ENCODE data around the gene DMKN. TPM values are rescaled to one million over a fixed set of nuclear protein-coding genes. Genes with fewer than 3 reads are reported as not detected.

The DMKN gene
- total and polyA plus RNA-seq, 2 donors, result 10.7 to 17.5 TPM

DNA sequence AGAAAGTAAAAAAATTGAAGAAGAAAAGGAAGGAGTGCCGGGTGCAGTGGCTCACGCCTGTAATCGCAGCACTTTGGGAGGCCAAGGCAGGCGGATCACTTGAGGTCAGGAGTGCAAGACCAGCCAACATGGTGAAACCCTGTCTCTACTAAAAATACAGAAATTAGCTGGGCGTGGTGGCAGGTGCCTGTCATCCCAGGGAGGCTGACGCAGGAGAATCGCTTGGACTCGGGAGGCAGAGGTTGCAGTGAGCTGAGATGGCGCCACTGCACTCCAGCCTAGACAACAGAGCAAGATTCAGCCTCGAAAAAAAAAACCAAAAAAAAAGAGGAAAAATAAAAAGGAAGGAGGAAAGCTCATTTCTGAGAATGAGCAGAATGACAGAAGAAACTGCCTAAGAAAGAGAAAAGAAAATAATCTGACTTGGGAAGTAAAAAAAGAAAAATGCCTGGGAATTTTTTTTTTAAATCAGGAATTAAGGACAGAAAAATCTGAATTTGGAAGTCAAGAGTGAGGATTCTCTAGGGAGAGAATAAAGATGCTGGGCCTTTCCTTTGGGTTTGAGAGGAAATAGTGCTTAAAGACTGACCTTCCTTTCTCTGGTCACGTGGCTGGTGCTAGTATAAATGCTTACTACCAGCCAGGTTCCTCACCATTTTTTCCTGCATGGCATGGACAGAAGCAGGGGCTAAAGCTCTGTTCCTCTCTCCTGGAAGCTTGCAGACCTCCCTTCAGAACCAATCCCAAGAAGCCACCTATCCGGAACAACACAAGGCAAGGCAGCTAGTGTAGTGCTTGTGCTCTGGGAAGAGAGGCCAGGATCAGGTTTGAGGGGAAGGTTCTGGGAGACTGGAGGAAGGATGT lies 65.6 kb downstream of the DMKN start, which contains the start of gene FFAR2:
FFAR2 (plus strand) TSS at position 652 of the 864 bp plus-strand sequence. CDS start 1,458 bp downstream, outside the sequence.
- WGBS, result 91% methylated on average over 12 of the region's 12 CpGs
- Histone ChIP-seq H3K4me3 (ENCODE audit: low read depth, low read length) (no peak within 1 kb of the TSS), H3K4me1 (ENCODE audit: insufficient read depth) (no peaks in the 10 kb centered on the region), H3K27ac (ENCODE audit: low read depth) (no peak within 1 kb of the TSS), H3K36me3 (ENCODE audit: insufficient read depth) (no peaks in the 10 kb centered on the region)
- DNase-seq (ENCODE audit: extremely low spot score), result no peak

Other genes with a start within 250 kb of the DMKN start
- gene USF2, start 244.7 kb downstream of the DMKN start, total RNA-seq, result 27.4 TPM
- gene USF2, start 244.7 kb downstream of the DMKN start, polyA plus RNA-seq, result 142 TPM
- gene HAMP, start 231.1 kb downstream of the DMKN start, total RNA-seq, result not detected
- gene HAMP, start 231.1 kb downstream of the DMKN start, polyA plus RNA-seq, result 0.19 TPM
- gene MAG, start 221.5 kb downstream of the DMKN start, total RNA-seq, result 6.1 TPM
- 0.20 TPM for gene MAG, start 221.5 kb downstream of the DMKN start, polyA plus RNA-seq
- 8.8 TPM for gene CD22, start 184.5 kb downstream of the DMKN start, total RNA-seq
- gene CD22, start 184.5 kb downstream of the DMKN start, polyA plus RNA-seq, result 1.6 TPM
- gene FFAR1, start 165.7 kb downstream of the DMKN start, total RNA-seq, result not detected
- not detected for gene FFAR1, start 165.7 kb downstream of the DMKN start, polyA plus RNA-seq
- 0.16 TPM for gene FFAR3, start 155.2 kb downstream of the DMKN start, total RNA-seq
- gene FFAR3, start 155.2 kb downstream of the DMKN start, polyA plus RNA-seq, result 0.68 TPM
- gene GPR42, start 142.6 kb downstream of the DMKN start, total RNA-seq, result not detected
- gene GPR42, start 142.6 kb downstream of the DMKN start, polyA plus RNA-seq, result 0.14 TPM
- 0.69 TPM for gene FFAR2, start 65.4 kb downstream of the DMKN start, total RNA-seq
- 0.05 TPM for gene FFAR2, start 65.4 kb downstream of the DMKN start, polyA plus RNA-seq
- gene KRTDAP, start 23.2 kb downstream of the DMKN start, total RNA-seq, result not detected
- not detected for gene KRTDAP, start 23.2 kb downstream of the DMKN start, polyA plus RNA-seq
- not detected for gene SBSN, start 14.7 kb upstream of the DMKN start, total RNA-seq
- 0.15 TPM for gene SBSN, start 14.7 kb upstream of the DMKN start, polyA plus RNA-seq
- not detected for gene GAPDHS, start 19.8 kb upstream of the DMKN start, total RNA-seq
- gene GAPDHS, start 19.8 kb upstream of the DMKN start, polyA plus RNA-seq, result not detected
- 57.0 TPM for gene TMEM147, start 32.0 kb upstream of the DMKN start, total RNA-seq
- gene TMEM147, start 32.0 kb upstream of the DMKN start, polyA plus RNA-seq, result 141 TPM
- not detected for gene ATP4A, start 50.0 kb upstream of the DMKN start, total RNA-seq
- gene ATP4A, start 50.0 kb upstream of the DMKN start, polyA plus RNA-seq, result not detected
- gene PMIS2, start 72.5 kb upstream of the DMKN start, total RNA-seq, result not detected
- not detected for gene PMIS2, start 72.5 kb upstream of the DMKN start, polyA plus RNA-seq
- gene HAUS5, start 99.1 kb upstream of the DMKN start, total RNA-seq, result 6.3 TPM
- gene HAUS5, start 99.1 kb upstream of the DMKN start, polyA plus RNA-seq, result 8.8 TPM
- 14.8 TPM for gene RBM42, start 115.4 kb upstream of the DMKN start, total RNA-seq
- 89.5 TPM for gene RBM42, start 115.4 kb upstream of the DMKN start, polyA plus RNA-seq
- 0.32 TPM for gene ETV2, start 128.1 kb upstream of the DMKN start, total RNA-seq
- gene ETV2, start 128.1 kb upstream of the DMKN start, polyA plus RNA-seq, result 1.7 TPM
- 192 TPM for gene COX6B1, start 134.7 kb upstream of the DMKN start, total RNA-seq
- gene COX6B1, start 134.7 kb upstream of the DMKN start, polyA plus RNA-seq, result 592 TPM
- 89.8 TPM for gene UPK1A, start 152.9 kb upstream of the DMKN start, total RNA-seq
- 81.8 TPM for gene UPK1A, start 152.9 kb upstream of the DMKN start, polyA plus RNA-seq
- gene ZBTB32, start 190.9 kb upstream of the DMKN start, total RNA-seq, result not detected
- 0.09 TPM for gene ZBTB32, start 190.9 kb upstream of the DMKN start, polyA plus RNA-seq
- gene KMT2B, start 204.4 kb upstream of the DMKN start, total RNA-seq, result 7.1 TPM
- 25.9 TPM for gene KMT2B, start 204.4 kb upstream of the DMKN start, polyA plus RNA-seq
- gene IGFLR1, start 228.8 kb upstream of the DMKN start, total RNA-seq, result 0.53 TPM
- gene IGFLR1, start 228.8 kb upstream of the DMKN start, polyA plus RNA-seq, result 21.2 TPM
- 9.6 TPM for gene U2AF1L4, start 231.8 kb upstream of the DMKN start, total RNA-seq
- 25.3 TPM for gene U2AF1L4, start 231.8 kb upstream of the DMKN start, polyA plus RNA-seq
- 13.7 TPM for gene PSENEN, start 232.0 kb upstream of the DMKN start, total RNA-seq
- gene PSENEN, start 232.0 kb upstream of the DMKN start, polyA plus RNA-seq, result 49.2 TPM
- gene LIN37, start 234.9 kb upstream of the DMKN start, total RNA-seq, result 5.4 TPM
- gene LIN37, start 234.9 kb upstream of the DMKN start, polyA plus RNA-seq, result 18.8 TPM
- 25.4 TPM for gene HSPB6, start 243.4 kb upstream of the DMKN start, total RNA-seq
- gene HSPB6, start 243.4 kb upstream of the DMKN start, polyA plus RNA-seq, result 657 TPM
- 6.8 TPM for gene PROSER3, start 244.5 kb upstream of the DMKN start, total RNA-seq
- gene PROSER3, start 244.5 kb upstream of the DMKN start, polyA plus RNA-seq, result 12.2 TPM

Measured in urinary bladder (tissue), 4 donors.